HK-2 (cell line): Measurements from ENCODE around the gene KLF9.

Experiments used
- DNase-seq: peaks from one replicate; pipeline ENCODE4 v3.0.0-alpha.2; 2018; ENCODE audit not compliant: unreplicated experiment

KLF9 gene

GRCh38 chr9:70413799-70414775 lies at the start of gene KLF9:
Gene KLF9, minus strand, starts transcription at chr9:70414657. Its CDS starts 1,294 bp downstream, at chr9:70413363.
- peak; percentile 50 for DNase-seq

- no peak for DNase-seq
Observed at GRCh38 chr9:70463877-70464276, 49.4 kb upstream of the KLF9 start.

GRCh38 chr9:70462300-70462699 lies 47.8 kb upstream of the KLF9 start:
- DNase-seq = no peak

- no peak for DNase-seq
Observed at GRCh38 chr9:70457235-70457634, 42.8 kb upstream of the KLF9 start.

- DNase-seq = no peak
Observed at GRCh38 chr9:70455993-70456704, 41.7 kb upstream of the KLF9 start.

- no peak for DNase-seq
Observed at GRCh38 chr9:70452365-70452764, 37.9 kb upstream of the KLF9 start.

GRCh38 chr9:70451765-70452164 lies 37.3 kb upstream of the KLF9 start:
- DNase-seq = no peak

- no peak for DNase-seq
Observed at GRCh38 chr9:70450738-70451137, 36.3 kb upstream of the KLF9 start.

- no peak for DNase-seq
Observed at GRCh38 chr9:70449461-70449860, 35.0 kb upstream of the KLF9 start.

GRCh38 chr9:70448919-70449318 lies 34.5 kb upstream of the KLF9 start:
- DNase-seq = no peak

GRCh38 chr9:70444904-70445303 lies 30.4 kb upstream of the KLF9 start:
- no peak for DNase-seq

GRCh38 chr9:70442328-70442848 lies 27.9 kb upstream of the KLF9 start:
- DNase-seq = no peak

- DNase-seq = no peak
Observed at GRCh38 chr9:70441622-70442021, 27.2 kb upstream of the KLF9 start.

- no peak for DNase-seq
Observed at GRCh38 chr9:70439991-70440706, 25.7 kb upstream of the KLF9 start.

- peak; percentile 16 for DNase-seq
Observed at GRCh38 chr9:70438341-70438928, 24.0 kb upstream of the KLF9 start.

- DNase-seq = no peak
Observed at GRCh38 chr9:70435948-70436347, 21.5 kb upstream of the KLF9 start.

- DNase-seq = no peak
Observed at GRCh38 chr9:70429899-70430298, 15.4 kb upstream of the KLF9 start.

GRCh38 chr9:70428781-70429180 lies 14.3 kb upstream of the KLF9 start:
- DNase-seq = no peak

- no peak for DNase-seq
Observed at GRCh38 chr9:70427161-70427945, 12.9 kb upstream of the KLF9 start.

GRCh38 chr9:70425192-70425591 lies 10.7 kb upstream of the KLF9 start:
- DNase-seq = no peak
